Stimulated activated CD8-positive, alpha-beta memory T cell treated with anti-CD3 and anti-CD28 coated beads, Interleukin-15, amount 100 ng/mL, for 1 hour (primary cell): Measurements from ENCODE around the gene MTURN.
"Not testable (repeated sequence)": the region's sequence is repeated elsewhere in the genome, so short reads cannot be mapped to it uniquely, and the experiment has no call there.

Experiments
- DNase-seq: peaks from one replicate; pipeline ENCODE4 v3.0.0-alpha.2; 2020; ENCODE audit warnings: low read depth

Gene MTURN

GRCh38 chr7:30134611-30135300 is at the start of gene MTURN:
Gene MTURN (plus strand): TSS chr7:30134986. CDS start chr7:30135137, 151 bp downstream.
- DNase-seq: peak; percentile 67

- no peak for DNase-seq
Observed at GRCh38 chr7:30086529-30086928, 48.3 kb upstream of the MTURN start.

- no peak for DNase-seq
Observed at GRCh38 chr7:30087371-30087770, 47.4 kb upstream of the MTURN start.

- no peak for DNase-seq
Observed at GRCh38 chr7:30088362-30088761, 46.4 kb upstream of the MTURN start.

- DNase-seq: no peak
Observed at GRCh38 chr7:30090111-30090510, 44.7 kb upstream of the MTURN start.

- no peak for DNase-seq
Observed at GRCh38 chr7:30091491-30091912, 43.3 kb upstream of the MTURN start.

GRCh38 chr7:30091987-30092386 is 42.8 kb upstream of the MTURN start:
- DNase-seq: no peak

GRCh38 chr7:30093420-30093952 is 41.3 kb upstream of the MTURN start:
- DNase-seq: no peak

GRCh38 chr7:30098599-30098998 is 36.2 kb upstream of the MTURN start:
- not testable (repeated sequence) for DNase-seq

GRCh38 chr7:30102281-30102680 is 32.5 kb upstream of the MTURN start:
- DNase-seq: no peak

GRCh38 chr7:30104157-30104556 is 30.6 kb upstream of the MTURN start:
- no peak for DNase-seq

GRCh38 chr7:30112103-30112713 is 22.6 kb upstream of the MTURN start:
- no peak for DNase-seq

GRCh38 chr7:30113144-30113543 is 21.6 kb upstream of the MTURN start:
- no peak for DNase-seq

- no peak for DNase-seq
Observed at GRCh38 chr7:30114536-30115238, 20.1 kb upstream of the MTURN start.

GRCh38 chr7:30115709-30116297 is 19.0 kb upstream of the MTURN start:
- no peak for DNase-seq

GRCh38 chr7:30116771-30117170 is 18.0 kb upstream of the MTURN start:
- DNase-seq: no peak

- DNase-seq: no peak
Observed at GRCh38 chr7:30117896-30118295, 16.9 kb upstream of the MTURN start.

GRCh38 chr7:30119890-30120577 is 14.8 kb upstream of the MTURN start:
- DNase-seq: no peak

- DNase-seq: no peak
Observed at GRCh38 chr7:30133736-30134610, 813 bp upstream of the MTURN start.

- DNase-seq: no peak
Observed at GRCh38 chr7:30135301-30136116, 723 bp downstream of the MTURN start.
